Neural progenitor cell (in vitro differentiated cells): ENCODE results near the gene POLG2. TPM values are rescaled to one million over a fixed set of nuclear protein-coding genes. Genes with fewer than 3 reads are reported as not detected.
A peak's percentile ranks its signal among the peaks of the same experiment; 100 is the strongest.

Experiments used
- DNase-seq: peaks from one replicate; pipeline ENCODE4 v3.0.0-alpha.2; 2016; ENCODE audit warnings: low spot score
- H2AFZ ChIP-seq: fragments of 200-600 bp; sonication (generic); replicated peaks from 2 replicates; pipeline ENCODE4 v1.6.1; 2016; ENCODE audit warnings: antibody characterized with exemption
- H3F3A ChIP-seq: fragments of 200-600 bp; sonication (generic); 2 replicates; pipeline ENCODE4 v1.6.1; 2016; ENCODE audit warnings: antibody characterized with exemption, low read depth
- H3K27ac ChIP-seq: fragments of 200-600 bp; sonication (generic); 2 replicates; pipeline ENCODE4 v1.5.1; 2016; ENCODE audit warnings: mild to moderate bottlenecking
- H3K27me3 ChIP-seq: fragments of 200-600 bp; sonication (generic); 2 replicates; pipeline ENCODE4 v1.6.1; 2016; ENCODE audit warnings: mild to moderate bottlenecking, moderate library complexity
- H3K36me3 ChIP-seq: fragments of 200-600 bp; sonication (generic); 2 replicates; pipeline ENCODE4 v1.5.1; 2016
- H3K4me1 ChIP-seq: fragments of 200-600 bp; sonication (generic); 2 replicates; pipeline ENCODE4 v1.6.1; 2016; ENCODE audit warnings: mixed run types
- H3K4me2 ChIP-seq: fragments of 200-600 bp; sonication (generic); 2 replicates; pipeline ENCODE4 v1.6.1; 2016
- H3K4me3 ChIP-seq: fragments of 200-600 bp; sonication (generic); 2 replicates; pipeline ENCODE4 v1.5.1; 2016
- H3K79me2 ChIP-seq: fragments of 200-600 bp; sonication (generic); 2 replicates; pipeline ENCODE4 v1.6.1; 2016; ENCODE audit warnings: low read depth
- H3K9ac ChIP-seq: fragments of 200-600 bp; sonication (generic); 2 replicates; pipeline ENCODE4 v1.6.1; 2016
- H3K9me3 ChIP-seq: fragments of 200-600 bp; sonication (generic); 2 replicates; pipeline ENCODE4 v1.5.1; 2016; ENCODE audit warnings: low read depth
- H4K20me1 ChIP-seq: fragments of 200-600 bp; sonication (generic); 2 replicates; pipeline ENCODE4 v1.6.1; 2016; ENCODE audit warnings: low read depth
- H3K27ac Mint-ChIP-seq: 3 replicates; pipeline ENCODE4 v1.8.0; 2021; ENCODE audit warnings: mixed read lengths
- H3K27me3 Mint-ChIP-seq: 2 replicates; pipeline ENCODE4 v1.8.0; 2022; ENCODE audit warnings: low read depth, mild to moderate bottlenecking, inconsistent platforms, moderate library complexity, mixed read lengths; ENCODE audit not compliant: insufficient read depth
- H3K36me3 Mint-ChIP-seq: 3 replicates; pipeline ENCODE4 v1.8.0; 2021; ENCODE audit warnings: mixed read lengths
- H3K4me1 Mint-ChIP-seq: 3 replicates; pipeline ENCODE4 v1.8.0; 2021; ENCODE audit warnings: mixed read lengths
- H3K4me3 Mint-ChIP-seq: 3 replicates; pipeline ENCODE4 v1.8.0; 2021; ENCODE audit warnings: mild to moderate bottlenecking, moderate library complexity, mixed read lengths
- H3K9me3 Mint-ChIP-seq: 3 replicates; pipeline ENCODE4 v1.8.0; 2020; ENCODE audit warnings: mixed read lengths
- EZH2 ChIP-seq: fragments of 200-600 bp; sonication (generic); IDR thresholded peaks from 2 replicates; pipeline ENCODE4 v1.6.1; 2017; ENCODE audit warnings: antibody characterized with exemption, mild to moderate bottlenecking, moderate library complexity
- EZH2phosphoT487 ChIP-seq: fragments of 200-600 bp; sonication (generic); IDR thresholded peaks from 2 replicates; pipeline ENCODE4 v1.6.1; 2017; ENCODE audit warnings: antibody characterized with exemption
- total RNA-seq: library from RNA; depleted of rRNA; stranded (reverse); fragments of >200 nt; gene quantifications from 2 replicates; pipeline ENCODE4 v1.2.3, GENCODE V29; 2015; ENCODE audit warnings: low replicate concordance
- TF ChIP-seq, protein P1 (sequence below): fragments of 200-600 bp; sonication (generic); IDR thresholded peaks from 2 replicates; pipeline ENCODE4 v1.5.1; 2017; ENCODE audit warnings: antibody characterized with exemption, mild to moderate bottlenecking

POLG2 gene
- total RNA-seq = 29.5 and 33.9 TPM in 2 replicates

DNA sequence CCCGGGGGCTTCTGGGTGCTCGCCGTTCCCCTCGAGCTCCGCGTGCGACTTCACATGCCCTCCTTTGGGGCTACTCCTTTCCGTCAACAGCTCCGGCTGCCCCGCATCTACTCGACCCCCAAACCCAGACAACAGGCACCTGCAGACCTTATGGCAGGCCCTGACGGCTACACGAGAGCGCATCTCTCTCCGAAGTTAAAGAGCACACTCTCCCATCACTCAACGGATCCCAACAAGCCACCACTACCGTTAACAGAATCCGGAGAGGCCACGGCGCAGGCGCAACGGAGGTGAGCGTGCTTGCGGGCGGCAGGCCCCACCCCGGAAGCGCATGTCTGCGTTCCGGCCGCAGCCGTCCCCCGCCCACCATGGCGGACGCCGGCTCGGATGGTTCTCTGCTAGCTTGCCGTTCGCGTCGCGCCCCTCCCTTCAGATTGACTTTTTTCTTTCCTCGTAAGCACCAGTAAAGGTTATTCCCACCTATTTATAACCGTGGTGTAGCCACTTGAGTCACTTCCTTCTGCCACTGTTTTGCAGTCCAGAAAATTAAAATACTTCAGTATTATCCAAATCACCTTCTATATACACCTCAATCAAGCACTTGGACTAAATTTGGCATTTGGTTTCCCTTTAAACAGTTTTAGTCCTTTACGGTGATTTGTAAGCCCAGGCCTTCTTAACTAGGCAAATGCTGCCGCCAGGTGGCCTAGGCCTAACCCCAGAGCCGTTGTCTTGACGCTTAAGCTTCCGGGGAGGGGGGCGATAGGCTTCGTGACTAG, at the start of gene POLG2:
Gene POLG2, minus strand, starts transcription at position 269 of the 779 bp plus-strand sequence. Its CDS starts 86 bp downstream, at position 183.
- H3K9me3 ChIP-seq = no peaks in the 10 kb centered on the region
- Mint-ChIP-seq H3K9me3 (no peaks in the 10 kb centered on the region), H3K4me1 (peaks cover 37% of the 10 kb centered on the region), H3K27me3 (peaks cover 7% of the 10 kb centered on the region), H3K27ac (peak within 1 kb of the TSS; percentile 94), H3K4me3 (peak within 1 kb of the TSS; percentile 99), H3K36me3 (peaks cover 33% of the 10 kb centered on the region)
- H3K79me2 ChIP-seq = peaks cover 66% of the 10 kb centered on the region
- peak within 1 kb of the TSS; percentile 77 for H3K4me3 ChIP-seq
- H3K4me2 ChIP-seq = peak within 1 kb of the TSS; percentile 91
- H3K36me3 ChIP-seq = peaks cover 40% of the 10 kb centered on the region
- peak within 1 kb of the TSS; percentile 84 for H2AFZ ChIP-seq
- H3K27me3 ChIP-seq = no peaks in the 10 kb centered on the region
- H3K27ac ChIP-seq = peak within 1 kb of the TSS; percentile 91
- TF ChIP-seq EZH2 (peak; percentile 37), EZH2phosphoT487 (no peak)
- TF ChIP-seq, protein P1, sequence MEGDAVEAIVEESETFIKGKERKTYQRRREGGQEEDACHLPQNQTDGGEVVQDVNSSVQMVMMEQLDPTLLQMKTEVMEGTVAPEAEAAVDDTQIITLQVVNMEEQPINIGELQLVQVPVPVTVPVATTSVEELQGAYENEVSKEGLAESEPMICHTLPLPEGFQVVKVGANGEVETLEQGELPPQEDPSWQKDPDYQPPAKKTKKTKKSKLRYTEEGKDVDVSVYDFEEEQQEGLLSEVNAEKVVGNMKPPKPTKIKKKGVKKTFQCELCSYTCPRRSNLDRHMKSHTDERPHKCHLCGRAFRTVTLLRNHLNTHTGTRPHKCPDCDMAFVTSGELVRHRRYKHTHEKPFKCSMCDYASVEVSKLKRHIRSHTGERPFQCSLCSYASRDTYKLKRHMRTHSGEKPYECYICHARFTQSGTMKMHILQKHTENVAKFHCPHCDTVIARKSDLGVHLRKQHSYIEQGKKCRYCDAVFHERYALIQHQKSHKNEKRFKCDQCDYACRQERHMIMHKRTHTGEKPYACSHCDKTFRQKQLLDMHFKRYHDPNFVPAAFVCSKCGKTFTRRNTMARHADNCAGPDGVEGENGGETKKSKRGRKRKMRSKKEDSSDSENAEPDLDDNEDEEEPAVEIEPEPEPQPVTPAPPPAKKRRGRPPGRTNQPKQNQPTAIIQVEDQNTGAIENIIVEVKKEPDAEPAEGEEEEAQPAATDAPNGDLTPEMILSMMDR = peak; percentile 70
- peaks cover 10% of the 10 kb centered on the region for H3K4me1 ChIP-seq
- H3K9ac ChIP-seq = peak within 1 kb of the TSS; percentile 52
- peaks cover 67% of the 10 kb centered on the region for H4K20me1 ChIP-seq
- DNase-seq = peak; percentile 97
- H3F3A ChIP-seq = peaks cover 56% of the 10 kb centered on the region

DNA sequence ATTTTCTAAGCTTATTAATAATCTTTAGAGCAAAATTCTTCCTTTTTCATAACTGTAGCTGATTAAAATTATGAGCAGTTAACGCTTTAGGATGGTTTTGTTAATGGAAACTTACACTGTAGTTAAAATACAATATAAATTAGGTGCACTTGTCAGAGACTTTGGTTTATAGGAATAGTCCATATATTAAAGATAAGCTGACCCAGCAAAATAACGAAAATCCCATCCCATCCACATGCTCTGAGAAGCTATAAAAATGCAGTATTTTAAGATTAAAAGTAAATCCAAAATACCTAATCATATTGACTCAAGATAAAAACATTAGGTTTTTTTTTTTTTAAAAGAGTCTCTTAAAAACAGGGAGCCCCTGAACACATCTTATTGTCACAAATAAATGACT, 47.9 kb upstream of the POLG2 start:
- peaks cover 15% of the 10 kb centered on the region for H3K36me3 Mint-ChIP-seq
- no peaks in the 10 kb centered on the region for H3K79me2 ChIP-seq
- TF ChIP-seq, protein P1 = no peak
- TF ChIP-seq EZH2phosphoT487 = no peak
- no peak for TF ChIP-seq EZH2
- H3K27ac Mint-ChIP-seq = no peak overlapping the region
- no peaks in the 10 kb centered on the region for H3K9me3 Mint-ChIP-seq
- H3K36me3 ChIP-seq = no peaks in the 10 kb centered on the region
- H3K27me3 Mint-ChIP-seq = peaks cover 2% of the 10 kb centered on the region
- no peak overlapping the region for H3K4me3 Mint-ChIP-seq
- H3K27me3 ChIP-seq = no peaks in the 10 kb centered on the region
- no peaks in the 10 kb centered on the region for H3K4me1 Mint-ChIP-seq
- H4K20me1 ChIP-seq = no peaks in the 10 kb centered on the region
- no peak for DNase-seq
- no peak overlapping the region for H3K9ac ChIP-seq
- H3K4me1 ChIP-seq = peaks cover 5% of the 10 kb centered on the region
- no peaks in the 10 kb centered on the region for H3K9me3 ChIP-seq
- H2AFZ ChIP-seq = no peak overlapping the region
- H3F3A ChIP-seq = peaks cover 9% of the 10 kb centered on the region
- H3K4me2 ChIP-seq = no peak overlapping the region
- no peak overlapping the region for H3K4me3 ChIP-seq
- H3K27ac ChIP-seq = no peak overlapping the region

DNA sequence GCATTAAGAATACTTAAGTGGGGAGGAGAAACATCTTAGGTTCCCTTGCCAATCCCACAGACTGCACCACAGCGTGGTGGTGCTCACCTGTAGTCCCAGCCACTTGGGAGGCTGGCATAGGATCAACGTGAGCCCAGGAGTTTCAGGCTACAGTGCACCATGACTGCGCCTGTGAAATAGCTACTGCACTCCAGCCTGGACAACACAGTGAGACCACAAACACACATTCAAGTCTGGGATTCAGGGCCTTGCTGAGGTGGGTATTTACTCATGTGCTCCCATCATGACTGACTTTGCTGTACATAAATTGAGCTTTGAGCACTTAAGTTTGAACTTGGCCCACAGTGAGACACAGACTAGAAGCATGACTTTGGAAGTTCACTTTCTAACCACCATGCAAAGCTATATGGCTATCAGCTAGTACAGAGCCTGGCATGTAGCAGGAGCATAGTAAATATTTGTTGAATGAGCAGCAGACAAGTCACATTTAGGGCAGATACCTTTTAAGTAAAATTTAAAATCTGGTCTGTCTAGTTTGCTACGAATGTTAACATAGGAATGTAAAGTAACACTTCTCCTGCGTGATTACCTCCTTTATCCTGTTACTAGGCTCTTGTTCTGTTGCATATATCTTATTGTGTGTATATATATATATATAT, 43.4 kb upstream of the POLG2 start:
- no peaks in the 10 kb centered on the region for H3K4me1 ChIP-seq
- H3F3A ChIP-seq = peaks cover 9% of the 10 kb centered on the region
- no peak overlapping the region for H3K9ac ChIP-seq
- H3K27ac Mint-ChIP-seq = no peak overlapping the region
- H3K27ac ChIP-seq = no peak overlapping the region
- H3K27me3 ChIP-seq = no peaks in the 10 kb centered on the region
- no peak for TF ChIP-seq EZH2phosphoT487
- TF ChIP-seq, protein P1 = no peak
- no peak for TF ChIP-seq EZH2
- no peaks in the 10 kb centered on the region for H3K36me3 ChIP-seq
- no peak for DNase-seq
- H3K4me1 Mint-ChIP-seq = no peaks in the 10 kb centered on the region
- H3K27me3 Mint-ChIP-seq = no peaks in the 10 kb centered on the region
- no peaks in the 10 kb centered on the region for H4K20me1 ChIP-seq
- H2AFZ ChIP-seq = no peak overlapping the region
- peaks cover 30% of the 10 kb centered on the region for H3K36me3 Mint-ChIP-seq
- no peaks in the 10 kb centered on the region for H3K9me3 Mint-ChIP-seq
- H3K4me3 ChIP-seq = no peak overlapping the region
- H3K9me3 ChIP-seq = no peaks in the 10 kb centered on the region
- H3K79me2 ChIP-seq = no peaks in the 10 kb centered on the region
- no peak overlapping the region for H3K4me2 ChIP-seq
- H3K4me3 Mint-ChIP-seq = no peak overlapping the region
